ENCODE results near the gene UMODL1. TPM values are rescaled to one million over a fixed set of nuclear protein-coding genes. Genes with fewer than 3 reads are reported as not detected.

UMODL1 gene
- total RNA-seq, 1 experiment from 2014 or later: not detected

- in situ Hi-C loops (cut with HindIII; ENCODE audit: low sequenced_read_pairs): no loop called here
- DNase-seq (ENCODE audit: low spot score): no peak
Measured at GRCh38 chr21:42120903-42121535, 49.9 kb downstream of the UMODL1 start.

GRCh38 chr21:42121794-42122193 lies 50.7 kb downstream of the UMODL1 start:
- in situ Hi-C loops (cut with HindIII; ENCODE audit: low sequenced_read_pairs): no loop called here
- DNase-seq (ENCODE audit: low spot score): no peak

GRCh38 chr21:42122398-42122797 lies 51.3 kb downstream of the UMODL1 start:
- in situ Hi-C loops (cut with HindIII; ENCODE audit: low sequenced_read_pairs): no loop called here

DNA sequence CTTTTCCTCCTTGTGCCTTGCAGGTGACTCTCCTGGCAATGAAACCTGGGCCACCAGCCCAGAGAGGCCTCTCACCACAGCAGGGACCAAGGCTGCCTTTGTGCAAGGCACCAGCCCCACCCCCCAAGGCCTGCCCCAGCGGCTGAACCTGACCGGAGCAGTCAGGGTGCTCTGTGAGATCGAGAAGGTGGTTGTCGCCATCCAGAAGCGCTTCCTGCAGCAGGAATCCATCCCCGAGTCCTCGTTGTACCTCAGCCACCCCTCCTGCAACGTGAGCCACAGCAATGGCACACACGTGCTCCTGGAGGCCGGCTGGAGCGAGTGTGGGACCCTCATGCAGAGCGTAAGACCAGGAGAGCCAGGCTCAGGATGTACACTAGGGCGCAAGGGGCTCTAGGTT lies 51.7 kb downstream of the UMODL1 start:
- DNase-seq (ENCODE audit: low spot score): no peak
- in situ Hi-C loops (cut with HindIII; ENCODE audit: low sequenced_read_pairs): no loop called here

More at GRCh38 chr21:42122398-42122797, 51.3 kb downstream of the UMODL1 start:
- no peak for DNase-seq (ENCODE audit: low spot score)

- in situ Hi-C loops (cut with HindIII; ENCODE audit: low sequenced_read_pairs): no loop called here
Measured at GRCh38 chr21:42123219-42123908, 52.2 kb downstream of the UMODL1 start.

DNA sequence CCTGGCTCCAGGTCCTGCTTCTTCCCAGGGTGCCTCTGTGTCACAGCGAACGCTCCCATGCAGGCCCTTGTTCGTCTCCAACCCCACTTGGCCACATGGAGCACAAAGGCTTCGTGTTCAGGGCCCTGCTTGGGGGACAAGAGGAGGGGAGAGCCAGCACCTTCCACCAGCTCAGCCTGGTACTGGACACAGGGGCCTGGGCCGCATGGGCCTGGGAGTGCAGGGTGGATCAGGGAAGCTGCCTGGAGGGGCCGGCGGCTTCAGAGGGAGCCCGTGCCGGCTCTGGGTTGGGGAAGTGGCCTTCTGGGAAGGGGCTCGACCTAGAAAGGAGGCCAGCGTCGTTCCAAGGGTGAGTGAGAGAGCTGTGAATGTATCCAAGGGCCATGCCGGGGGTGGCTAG lies 53.0 kb downstream of the UMODL1 start:
- no peak for DNase-seq (ENCODE audit: low spot score)
- in situ Hi-C loops (cut with HindIII; ENCODE audit: low sequenced_read_pairs): no loop called here

More at GRCh38 chr21:42123219-42123908, 52.2 kb downstream of the UMODL1 start:
- no peak for DNase-seq (ENCODE audit: low spot score)

- in situ Hi-C loops (cut with HindIII; ENCODE audit: low sequenced_read_pairs): no loop called here
Measured at GRCh38 chr21:42124826-42125570, 53.9 kb downstream of the UMODL1 start.

GRCh38 chr21:42125571-42126544 lies 54.7 kb downstream of the UMODL1 start:
- no peak for DNase-seq (ENCODE audit: low spot score)
- in situ Hi-C loops (cut with HindIII; ENCODE audit: low sequenced_read_pairs): no loop called here

More at GRCh38 chr21:42124826-42125570, 53.9 kb downstream of the UMODL1 start:
- no peak for DNase-seq (ENCODE audit: low spot score)

GRCh38 chr21:42127164-42128150 lies 56.3 kb downstream of the UMODL1 start:
- in situ Hi-C loops (cut with HindIII; ENCODE audit: low sequenced_read_pairs): no loop called here
- no peak for DNase-seq (ENCODE audit: low spot score)

DNA sequence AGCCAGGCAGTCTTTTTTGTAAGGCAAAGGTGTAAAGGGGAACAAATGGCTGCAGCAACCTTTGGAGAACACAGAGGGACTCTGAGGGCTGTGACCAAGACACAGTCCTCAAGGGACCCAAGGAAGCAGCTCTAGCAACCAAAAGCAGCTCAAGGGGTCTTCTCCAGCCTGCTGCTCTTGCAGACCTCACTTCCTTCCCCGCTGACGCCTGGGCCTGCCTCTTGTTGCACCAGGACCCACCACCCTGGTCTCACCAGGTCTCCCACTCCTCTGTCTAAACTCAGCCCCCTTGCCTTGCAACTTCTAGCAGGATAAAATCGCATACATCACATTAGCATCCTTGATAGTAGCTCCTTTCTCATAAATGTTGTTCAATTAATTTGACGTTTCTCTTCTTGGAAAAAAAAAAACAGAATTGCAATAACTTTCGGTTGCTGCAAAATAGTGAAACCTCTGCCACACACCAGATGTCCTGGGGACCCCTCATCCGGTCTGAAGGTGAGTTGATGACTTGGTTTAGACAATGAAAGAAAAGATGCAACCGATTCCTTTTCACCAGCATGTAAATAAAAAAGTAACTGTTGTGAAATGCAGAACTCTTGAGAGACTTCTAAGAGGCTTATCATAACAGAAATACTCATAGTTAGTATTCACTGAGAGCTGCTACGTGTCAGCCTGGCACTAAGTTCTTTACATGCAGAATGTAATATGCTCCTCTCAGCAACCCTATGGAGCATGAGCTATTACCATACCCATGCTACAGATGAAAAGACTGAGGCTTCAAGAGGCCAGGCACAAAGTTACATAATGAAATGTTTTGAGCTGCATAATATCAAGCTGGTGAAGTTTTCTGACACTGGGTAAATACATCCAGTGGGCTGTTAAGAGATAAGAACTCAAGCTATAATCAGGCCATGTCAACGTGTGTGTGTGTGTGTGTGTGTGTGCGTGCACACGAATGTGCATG lies 58.5 kb downstream of the UMODL1 start:
- in situ Hi-C loops (cut with HindIII; ENCODE audit: low sequenced_read_pairs): no loop called here
- no peak for DNase-seq (ENCODE audit: low spot score)

DNA sequence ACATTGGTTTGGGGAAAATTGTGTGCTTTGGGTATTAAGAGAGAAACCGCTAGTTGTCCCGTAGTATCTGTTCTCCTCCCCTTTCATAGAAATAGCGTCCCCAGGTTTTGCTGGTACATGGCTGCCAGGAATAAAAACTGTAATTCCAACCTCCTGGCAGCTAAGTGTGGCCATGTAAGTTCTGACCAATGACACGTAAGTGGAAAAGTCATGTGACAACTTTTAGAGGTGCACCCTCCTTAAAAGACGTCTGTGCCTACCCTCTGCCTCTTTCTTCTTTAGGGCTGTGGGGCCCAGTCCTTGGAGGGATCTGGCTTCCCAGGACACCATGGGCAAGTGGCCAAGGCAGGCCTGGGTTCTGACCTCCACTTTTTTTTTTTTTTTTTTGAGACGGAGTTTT lies 59.3 kb downstream of the UMODL1 start:
- in situ Hi-C loops (cut with HindIII; ENCODE audit: low sequenced_read_pairs): no loop called here

GRCh38 chr21:42132183-42132582 lies 61.1 kb downstream of the UMODL1 start:
- DNase-seq (ENCODE audit: low spot score): no peak
- in situ Hi-C loops (cut with HindIII; ENCODE audit: low sequenced_read_pairs): no loop called here

More for the DNA sequence above, 59.3 kb downstream of the UMODL1 start:
- DNase-seq (ENCODE audit: low spot score): no peak

GRCh38 chr21:42133131-42133530 lies 62.0 kb downstream of the UMODL1 start:
- in situ Hi-C loops (cut with HindIII; ENCODE audit: low sequenced_read_pairs): no loop called here
- no peak for DNase-seq (ENCODE audit: low spot score)

DNA sequence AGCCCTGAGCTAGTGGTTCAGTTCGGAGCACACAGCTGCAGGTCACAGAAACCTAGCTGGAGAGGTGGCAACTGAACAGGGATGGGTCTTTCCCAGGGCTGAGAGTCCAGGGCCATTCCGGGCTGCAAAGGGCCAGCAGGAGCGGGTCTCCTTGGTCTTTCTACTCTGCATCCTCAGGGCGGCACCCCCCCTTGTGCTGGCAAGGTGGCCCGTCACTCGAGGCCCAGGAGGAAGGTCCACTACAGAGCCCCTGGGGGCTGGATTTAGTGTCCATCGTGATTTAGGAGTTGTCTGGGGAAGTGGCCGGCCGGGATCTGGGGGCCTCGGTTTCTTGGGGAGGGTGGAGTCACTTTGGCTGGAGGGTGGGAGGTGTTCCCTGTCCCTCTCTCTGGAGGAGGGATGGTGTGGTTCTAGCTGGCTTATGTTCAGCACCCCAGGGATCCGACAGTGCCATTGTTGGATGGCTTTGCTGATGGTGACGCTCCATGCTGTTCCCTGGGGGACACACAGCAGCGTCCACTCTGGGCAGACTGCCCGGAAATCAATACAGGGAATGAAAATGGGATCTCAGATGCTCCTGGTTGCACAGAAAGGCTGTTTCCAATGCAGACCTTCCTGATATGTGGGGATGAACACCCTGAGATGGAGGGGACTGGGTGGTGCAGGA lies 64.4 kb downstream of the UMODL1 start:
- in situ Hi-C loops (cut with HindIII; ENCODE audit: low sequenced_read_pairs): no loop called here
- no peak for DNase-seq (ENCODE audit: low spot score)

DNA sequence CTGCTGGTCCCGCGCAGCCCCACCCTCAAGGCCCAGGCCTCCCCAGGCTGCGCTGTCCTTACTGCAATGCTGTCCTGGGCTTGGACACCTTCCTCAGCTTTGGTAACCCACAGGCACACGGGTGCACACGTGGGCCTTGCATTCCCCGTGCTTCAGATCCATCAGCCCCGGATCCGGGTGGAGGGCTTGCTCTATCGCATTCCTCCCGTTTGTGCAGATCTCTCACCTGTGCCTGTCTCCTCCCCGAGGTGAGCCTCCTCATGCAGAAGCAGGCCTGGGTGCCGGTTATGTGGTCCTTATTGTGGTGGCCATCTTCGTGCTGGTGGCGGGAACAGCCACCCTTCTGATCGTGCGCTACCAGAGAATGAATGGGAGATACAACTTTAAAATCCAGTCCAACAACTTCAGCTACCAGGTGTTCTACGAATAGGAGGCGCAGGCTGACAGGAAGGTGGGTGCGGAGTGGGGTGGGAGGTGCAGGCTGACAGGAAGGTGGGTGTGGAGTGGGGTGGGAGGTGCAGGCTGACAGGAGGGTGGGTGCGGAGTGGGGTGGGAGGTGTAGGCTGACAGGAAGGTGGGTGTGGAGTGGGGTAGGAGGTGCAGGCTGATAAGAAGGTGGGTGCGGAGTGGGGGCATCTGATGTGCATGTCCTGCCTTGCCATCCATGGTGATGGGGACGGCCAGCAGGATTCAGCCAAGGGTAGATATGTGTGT lies 66.2 kb downstream of the UMODL1 start:
- in situ Hi-C loops (cut with HindIII; ENCODE audit: low sequenced_read_pairs): no loop called here
- DNase-seq (ENCODE audit: low spot score): no peak
